GM06990 (cell line): Measurements from ENCODE around the gene MOB2.

Source experiments
- DNase-seq: peaks from one replicate; pipeline ENCODE4 v3.0.0-alpha.2; 2011; ENCODE audit not compliant: insufficient read length; ENCODE audit errors: extremely low read depth
- H3K27me3 ChIP-seq: replicated peaks from 2 replicates; pipeline ENCODE4 v1.6.0; 2011; ENCODE audit warnings: low read length; ENCODE audit not compliant: control insufficient read depth, insufficient read depth
- H3K36me3 ChIP-seq: 2 replicates; pipeline ENCODE4 v1.5.1; 2011; ENCODE audit warnings: low read length; ENCODE audit not compliant: control insufficient read depth, insufficient read depth
- H3K4me3 ChIP-seq: replicated peaks from 2 replicates; pipeline ENCODE4 v1.5.1; 2011; ENCODE audit warnings: low read depth, mild to moderate bottlenecking, control low read depth, low read length
- TF ChIP-seq, protein P1 (sequence below): IDR thresholded peaks from 2 replicates; pipeline ENCODE4 v1.5.1; 2011; ENCODE audit warnings: low read length, control low read depth, mild to moderate bottlenecking, inconsistent platforms; ENCODE audit not compliant: insufficient read depth, poor library complexity, severe bottlenecking

MOB2 gene

GRCh38 chr11:1481483-1481825 is 5.1 kb downstream of the MOB2 start:
- Histone ChIP-seq H3K27me3 (no peaks in the 10 kb centered on the region), H3K4me3 (no peak overlapping the region), H3K36me3 (peaks cover 8% of the 10 kb centered on the region)
- TF ChIP-seq, protein P1, sequence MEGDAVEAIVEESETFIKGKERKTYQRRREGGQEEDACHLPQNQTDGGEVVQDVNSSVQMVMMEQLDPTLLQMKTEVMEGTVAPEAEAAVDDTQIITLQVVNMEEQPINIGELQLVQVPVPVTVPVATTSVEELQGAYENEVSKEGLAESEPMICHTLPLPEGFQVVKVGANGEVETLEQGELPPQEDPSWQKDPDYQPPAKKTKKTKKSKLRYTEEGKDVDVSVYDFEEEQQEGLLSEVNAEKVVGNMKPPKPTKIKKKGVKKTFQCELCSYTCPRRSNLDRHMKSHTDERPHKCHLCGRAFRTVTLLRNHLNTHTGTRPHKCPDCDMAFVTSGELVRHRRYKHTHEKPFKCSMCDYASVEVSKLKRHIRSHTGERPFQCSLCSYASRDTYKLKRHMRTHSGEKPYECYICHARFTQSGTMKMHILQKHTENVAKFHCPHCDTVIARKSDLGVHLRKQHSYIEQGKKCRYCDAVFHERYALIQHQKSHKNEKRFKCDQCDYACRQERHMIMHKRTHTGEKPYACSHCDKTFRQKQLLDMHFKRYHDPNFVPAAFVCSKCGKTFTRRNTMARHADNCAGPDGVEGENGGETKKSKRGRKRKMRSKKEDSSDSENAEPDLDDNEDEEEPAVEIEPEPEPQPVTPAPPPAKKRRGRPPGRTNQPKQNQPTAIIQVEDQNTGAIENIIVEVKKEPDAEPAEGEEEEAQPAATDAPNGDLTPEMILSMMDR = no peak
- no peak for DNase-seq

- DNase-seq = no peak
- H3K27me3 ChIP-seq = no peaks in the 10 kb centered on the region
- peaks cover 8% of the 10 kb centered on the region for H3K36me3 ChIP-seq
- no peak overlapping the region for H3K4me3 ChIP-seq
- TF ChIP-seq, protein P1 = no peak
Measured at GRCh38 chr11:1480555-1481482, 5.8 kb downstream of the MOB2 start.

GRCh38 chr11:1480191-1480554 is 6.4 kb downstream of the MOB2 start:
- H3K36me3 ChIP-seq = peaks cover 8% of the 10 kb centered on the region
- TF ChIP-seq, protein P1 = no peak

GRCh38 chr11:1479678-1480118 is 6.9 kb downstream of the MOB2 start:
- DNase-seq = no peak
- Histone ChIP-seq H3K4me3 (no peak overlapping the region), H3K27me3 (no peaks in the 10 kb centered on the region), H3K36me3 (peaks cover 8% of the 10 kb centered on the region)
- TF ChIP-seq, protein P1 = no peak

More at GRCh38 chr11:1480191-1480554, 6.4 kb downstream of the MOB2 start:
- H3K4me3 ChIP-seq = no peak overlapping the region
- no peaks in the 10 kb centered on the region for H3K27me3 ChIP-seq
- no peak for DNase-seq

GRCh38 chr11:1479006-1479677 is 7.4 kb downstream of the MOB2 start:
- DNase-seq = no peak
- TF ChIP-seq, protein P1 = no peak
- Histone ChIP-seq H3K4me3 (no peak overlapping the region), H3K36me3 (peaks cover 8% of the 10 kb centered on the region), H3K27me3 (no peaks in the 10 kb centered on the region)
